Fibroblast of pulmonary artery (primary cell): ENCODE results near the gene MRPL9.
A peak's percentile ranks its signal among the peaks of the same experiment; 100 is the strongest.

Experiments used
- DNase-seq: peaks from one replicate; pipeline ENCODE4 v3.0.0-alpha.2; 2010; ENCODE audit warnings: low read depth
- H3K4me3 ChIP-seq: replicated peaks from 2 replicates; pipeline ENCODE4 v1.5.1; 2011; ENCODE audit warnings: low read depth, mild to moderate bottlenecking, control low read depth, low read length, moderate library complexity
- TF ChIP-seq, protein P1 (sequence below): IDR thresholded peaks from 2 replicates; pipeline ENCODE4 v1.5.1; 2011; ENCODE audit warnings: mild to moderate bottlenecking, control low read depth, low read length, inconsistent platforms; ENCODE audit errors: missing control alignments

MRPL9 gene

DNA sequence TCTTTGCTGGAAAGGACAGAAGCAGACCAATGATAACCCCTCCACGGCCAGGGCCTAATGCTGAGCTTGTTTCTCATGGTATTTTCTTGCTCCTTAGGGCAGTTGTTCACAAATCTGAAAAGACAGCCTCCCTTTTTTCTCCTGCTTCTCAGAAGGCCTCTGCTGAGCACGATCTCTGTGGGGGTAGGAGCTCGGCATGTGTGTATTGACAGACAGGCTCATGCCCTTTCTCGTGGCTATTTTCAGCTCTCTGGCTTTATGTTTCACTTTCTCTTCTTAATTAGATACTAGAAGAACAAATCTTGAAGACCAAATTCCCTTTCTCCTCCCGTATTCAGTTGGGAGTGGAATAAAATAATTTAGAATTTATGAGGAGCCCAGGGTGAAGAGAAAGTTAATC lies 42.7 kb downstream of the MRPL9 start:
- H3K4me3 ChIP-seq, result peak overlapping the region; percentile 15
- TF ChIP-seq, protein P1, sequence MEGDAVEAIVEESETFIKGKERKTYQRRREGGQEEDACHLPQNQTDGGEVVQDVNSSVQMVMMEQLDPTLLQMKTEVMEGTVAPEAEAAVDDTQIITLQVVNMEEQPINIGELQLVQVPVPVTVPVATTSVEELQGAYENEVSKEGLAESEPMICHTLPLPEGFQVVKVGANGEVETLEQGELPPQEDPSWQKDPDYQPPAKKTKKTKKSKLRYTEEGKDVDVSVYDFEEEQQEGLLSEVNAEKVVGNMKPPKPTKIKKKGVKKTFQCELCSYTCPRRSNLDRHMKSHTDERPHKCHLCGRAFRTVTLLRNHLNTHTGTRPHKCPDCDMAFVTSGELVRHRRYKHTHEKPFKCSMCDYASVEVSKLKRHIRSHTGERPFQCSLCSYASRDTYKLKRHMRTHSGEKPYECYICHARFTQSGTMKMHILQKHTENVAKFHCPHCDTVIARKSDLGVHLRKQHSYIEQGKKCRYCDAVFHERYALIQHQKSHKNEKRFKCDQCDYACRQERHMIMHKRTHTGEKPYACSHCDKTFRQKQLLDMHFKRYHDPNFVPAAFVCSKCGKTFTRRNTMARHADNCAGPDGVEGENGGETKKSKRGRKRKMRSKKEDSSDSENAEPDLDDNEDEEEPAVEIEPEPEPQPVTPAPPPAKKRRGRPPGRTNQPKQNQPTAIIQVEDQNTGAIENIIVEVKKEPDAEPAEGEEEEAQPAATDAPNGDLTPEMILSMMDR, result no peak
- DNase-seq, result peak; percentile 21

DNA sequence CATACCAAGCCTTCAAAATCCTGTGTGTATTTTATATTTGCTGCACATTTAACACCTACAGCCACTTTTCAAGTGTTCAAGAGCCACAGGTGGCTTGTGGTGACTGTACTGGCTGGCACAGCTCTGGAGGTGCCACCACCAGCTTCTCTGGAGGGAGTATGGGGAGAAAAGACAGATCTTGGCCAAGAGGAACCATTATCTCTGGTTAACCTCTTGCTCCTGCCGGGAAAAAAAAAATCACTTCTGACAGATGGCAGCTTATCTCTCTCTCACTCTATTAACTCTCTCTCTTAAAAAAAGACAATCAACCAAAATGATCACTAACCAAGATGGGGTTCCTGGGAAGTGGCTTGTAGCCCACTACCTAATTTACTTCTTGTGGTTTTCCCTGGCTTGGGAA lies 43.2 kb downstream of the MRPL9 start:
- DNase-seq, result no peak
- H3K4me3 ChIP-seq, result no peak overlapping the region
- TF ChIP-seq, protein P1, result no peak

DNA sequence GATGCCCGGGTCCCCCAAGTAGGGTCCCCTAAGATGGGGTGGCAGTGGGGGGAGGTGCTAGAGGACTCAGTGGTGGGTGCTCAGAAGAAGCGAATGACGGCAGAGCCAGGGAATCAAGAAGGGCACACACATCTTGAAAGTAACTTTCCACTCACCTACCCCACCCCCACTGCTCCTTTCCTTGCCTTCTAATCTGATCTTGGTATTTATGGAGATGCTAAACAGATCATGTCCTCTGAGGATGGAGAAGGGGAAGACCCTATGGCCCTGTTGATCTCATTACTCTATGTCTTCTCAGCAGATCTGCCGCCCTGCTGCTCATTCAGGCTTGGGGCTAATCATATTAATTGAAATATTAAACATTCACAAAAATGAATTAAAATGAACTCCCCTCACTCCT lies 44.6 kb downstream of the MRPL9 start:
- TF ChIP-seq, protein P1, result no peak
- no peak for DNase-seq
- no peak overlapping the region for H3K4me3 ChIP-seq

DNA sequence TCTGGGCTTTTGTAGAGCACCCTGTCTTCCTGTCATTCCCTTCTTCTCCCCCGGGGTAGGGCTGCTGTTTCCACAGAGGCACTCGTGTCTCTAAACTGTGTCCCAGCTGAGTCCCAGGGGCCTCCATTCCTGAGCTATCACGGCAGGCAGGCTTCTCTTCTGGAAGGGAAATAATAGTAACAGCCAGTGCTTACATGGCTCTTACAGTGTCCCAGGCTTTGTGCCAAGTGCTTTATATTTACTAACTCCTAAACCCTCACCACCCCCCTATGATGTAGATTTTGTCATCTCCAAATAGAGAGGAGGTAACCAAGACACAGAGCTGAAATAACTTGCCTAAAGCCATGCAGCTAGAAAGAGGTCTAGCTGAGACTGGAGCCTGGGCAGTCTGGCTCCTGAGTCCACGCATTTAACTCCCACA lies 45.3 kb downstream of the MRPL9 start:
- TF ChIP-seq, protein P1, result no peak
- peak; percentile 30 for DNase-seq
- H3K4me3 ChIP-seq, result no peak overlapping the region

DNA sequence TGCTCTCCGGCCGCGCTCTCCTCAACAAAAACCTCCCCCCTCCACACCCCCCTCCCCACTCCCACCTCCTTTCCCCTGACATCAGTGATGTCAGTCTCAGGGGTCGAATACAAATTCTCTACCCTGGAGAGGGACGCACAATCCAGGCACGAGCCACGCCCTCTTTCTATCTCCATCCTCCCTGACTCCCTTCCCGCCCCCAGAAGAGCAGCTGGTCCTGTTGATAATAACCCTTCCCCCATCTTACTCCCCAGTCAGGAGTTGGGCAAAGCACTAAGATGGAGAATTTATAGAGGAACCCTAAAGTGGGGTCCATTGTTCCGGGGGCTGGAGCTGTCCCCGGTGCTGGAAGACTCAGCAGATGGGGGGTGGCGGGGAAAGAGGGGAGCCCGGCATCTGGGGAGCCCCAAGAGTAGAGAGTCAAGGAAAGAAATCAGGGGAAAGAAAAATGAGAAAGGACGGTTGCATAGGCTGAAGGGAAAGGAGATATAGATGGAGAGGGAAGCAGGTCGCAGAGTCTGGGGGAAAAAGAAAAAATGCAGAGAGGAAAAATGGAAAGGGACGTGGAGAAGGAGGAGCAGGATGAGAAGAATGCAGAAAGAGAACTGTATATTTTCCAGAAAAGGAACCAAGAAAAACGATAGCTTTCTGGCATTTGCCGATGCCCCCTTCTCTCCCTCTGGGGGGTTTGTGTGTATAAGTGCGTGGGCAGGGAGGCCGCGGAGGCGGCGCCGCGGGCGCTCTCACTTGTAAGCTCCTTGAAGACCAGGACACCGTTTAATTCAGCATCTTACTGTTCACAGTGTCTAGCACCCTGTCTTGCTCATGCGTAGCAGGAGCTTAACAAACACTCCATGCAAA lies 46.3 kb downstream of the MRPL9 start, which contains the start of gene CELF3:
Gene CELF3, minus strand, starts transcription at position 33 of the 861 bp plus-strand sequence. CDS start 783 bp downstream, outside the sequence.
- TF ChIP-seq, protein P1, result no peak
- H3K4me3 ChIP-seq, result no peak within 1 kb of the TSS
- DNase-seq, result peak; percentile 15

DNA sequence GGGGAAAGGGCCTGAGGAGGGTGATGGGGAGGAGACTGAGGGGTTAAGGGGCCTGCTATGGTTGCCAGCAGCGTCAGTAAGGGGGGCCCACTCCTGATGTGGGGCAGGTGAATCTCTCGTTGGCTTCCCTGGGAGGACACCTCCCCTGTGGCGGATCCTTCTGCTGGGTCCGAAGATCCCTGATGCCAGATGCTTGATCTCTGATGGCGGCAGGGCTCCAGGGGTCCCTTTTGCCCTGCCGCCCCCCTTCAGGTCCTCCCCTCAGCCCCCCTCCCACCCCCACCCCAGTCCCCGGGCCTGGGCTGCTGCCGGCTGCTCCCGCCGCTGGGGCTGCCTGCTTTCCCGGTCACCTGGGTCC lies 46.9 kb downstream of the MRPL9 start:
- TF ChIP-seq, protein P1, result no peak
- no peak overlapping the region for H3K4me3 ChIP-seq
- DNase-seq, result no peak
